ENCODE data around the gene NFATC2.

The NFATC2 gene

GRCh38 chr20:51447097-51447764 lies 95.3 kb downstream of the NFATC2 start:
- no peak for DNase-seq

- DNase-seq = no peak
These were observed 95.9 kb downstream of the NFATC2 start for GRCh38 chr20:51446656-51447055.

GRCh38 chr20:51446230-51446629 lies 96.3 kb downstream of the NFATC2 start:
- no peak for DNase-seq

- no peak for DNase-seq
These were observed 96.9 kb downstream of the NFATC2 start for GRCh38 chr20:51445591-51445990.

GRCh38 chr20:51444922-51445438 lies 97.5 kb downstream of the NFATC2 start:
- DNase-seq = no peak

- no peak for DNase-seq
These were observed 98.1 kb downstream of the NFATC2 start for GRCh38 chr20:51444467-51444866.

- DNase-seq = no peak
These were observed 99.9 kb downstream of the NFATC2 start for GRCh38 chr20:51442602-51443001.

GRCh38 chr20:51440589-51440988 lies 101.9 kb downstream of the NFATC2 start:
- no peak for DNase-seq

GRCh38 chr20:51439160-51439689 lies 103.3 kb downstream of the NFATC2 start:
- no peak for DNase-seq

- DNase-seq = no peak
These were observed 104.4 kb downstream of the NFATC2 start for GRCh38 chr20:51438136-51438535.

GRCh38 chr20:51437182-51437924 lies 105.2 kb downstream of the NFATC2 start:
- no peak for DNase-seq

GRCh38 chr20:51434580-51435247 lies 107.8 kb downstream of the NFATC2 start:
- no peak for DNase-seq

- no peak for DNase-seq
These were observed 108.5 kb downstream of the NFATC2 start for GRCh38 chr20:51434026-51434425.

GRCh38 chr20:51432875-51433274 lies 109.6 kb downstream of the NFATC2 start:
- DNase-seq = no peak

GRCh38 chr20:51432251-51432784 lies 110.2 kb downstream of the NFATC2 start:
- no peak for DNase-seq

- DNase-seq = peak; percentile 81
These were observed 111.2 kb downstream of the NFATC2 start for GRCh38 chr20:51431321-51431720.

- no peak for DNase-seq
These were observed 112.1 kb downstream of the NFATC2 start for GRCh38 chr20:51430198-51430950.

GRCh38 chr20:51429696-51430095 lies 112.8 kb downstream of the NFATC2 start:
- DNase-seq = no peak

- DNase-seq = no peak
These were observed 113.4 kb downstream of the NFATC2 start for GRCh38 chr20:51429144-51429482.

- no peak for DNase-seq
These were observed 113.9 kb downstream of the NFATC2 start for GRCh38 chr20:51428401-51429143.

GRCh38 chr20:51427651-51428291 lies 114.7 kb downstream of the NFATC2 start:
- DNase-seq = no peak
